Stimulated activated CD4-positive, alpha-beta T cell treated with anti-CD3 and anti-CD28 coated beads, Interleukin-12 subunit alpha, Interleukin-12 subunit beta, amount 100 ng/mL, for 4 hours (primary cell): ENCODE data around the gene MED13L.
"Not testable (repeated sequence)": the region's sequence is repeated elsewhere in the genome, so short reads cannot be mapped to it uniquely, and the experiment has no call there.

Experiments used
- DNase-seq: peaks from one replicate; pipeline ENCODE4 v3.0.0-alpha.2; 2020

MED13L gene

GRCh38 chr12:116245189-116245588, 32.3 kb downstream of the MED13L start:
- no peak for DNase-seq

GRCh38 chr12:116244474-116245090, 32.9 kb downstream of the MED13L start:
- no peak for DNase-seq

GRCh38 chr12:116244001-116244400, 33.5 kb downstream of the MED13L start:
- DNase-seq: no peak

GRCh38 chr12:116242740-116243139, 34.8 kb downstream of the MED13L start:
- no peak for DNase-seq

GRCh38 chr12:116241157-116241759, 36.2 kb downstream of the MED13L start:
- no peak for DNase-seq

GRCh38 chr12:116238570-116239119, 38.8 kb downstream of the MED13L start:
- DNase-seq: not testable (repeated sequence)

- no peak for DNase-seq
Measured at GRCh38 chr12:116238149-116238548, 39.3 kb downstream of the MED13L start.

GRCh38 chr12:116236976-116237375, 40.5 kb downstream of the MED13L start:
- no peak for DNase-seq

GRCh38 chr12:116236148-116236731, 41.3 kb downstream of the MED13L start:
- DNase-seq: peak; percentile 30

GRCh38 chr12:116234148-116234547, 43.3 kb downstream of the MED13L start:
- DNase-seq: not testable (repeated sequence)

GRCh38 chr12:116233669-116234068, 43.8 kb downstream of the MED13L start:
- DNase-seq: no peak

GRCh38 chr12:116227811-116228210, 49.7 kb downstream of the MED13L start:
- DNase-seq: no peak

- DNase-seq: no peak
Measured at GRCh38 chr12:116226026-116226425, 51.5 kb downstream of the MED13L start.

- peak; percentile 23 for DNase-seq
Measured at GRCh38 chr12:116222358-116222757, 55.1 kb downstream of the MED13L start.

GRCh38 chr12:116220756-116221155, 56.7 kb downstream of the MED13L start:
- DNase-seq: no peak

- no peak for DNase-seq
Measured at GRCh38 chr12:116217045-116217735, 60.3 kb downstream of the MED13L start.

- DNase-seq: no peak
Measured at GRCh38 chr12:116216022-116216756, 61.3 kb downstream of the MED13L start.

- no peak for DNase-seq
Measured at GRCh38 chr12:116215023-116215422, 62.5 kb downstream of the MED13L start.

GRCh38 chr12:116213885-116214527, 63.5 kb downstream of the MED13L start:
- DNase-seq: no peak

- DNase-seq: no peak
Measured at GRCh38 chr12:116213014-116213413, 64.5 kb downstream of the MED13L start.

GRCh38 chr12:116210762-116211161, 66.7 kb downstream of the MED13L start:
- DNase-seq: no peak

- no peak for DNase-seq
Measured at GRCh38 chr12:116210131-116210530, 67.4 kb downstream of the MED13L start.
